Ishikawa (cell line): ENCODE measurements around the gene P4HTM.

Source experiments
- CEBPB ChIP-seq: IDR thresholded peaks from 2 replicates; pipeline ENCODE4 v1.6.1; 2012
- CREB1 ChIP-seq: IDR thresholded peaks from 2 replicates; pipeline ENCODE4 v1.6.1; 2012; ENCODE audit warnings: low read depth
- EP300 ChIP-seq: IDR thresholded peaks from 2 replicates; pipeline ENCODE4 v1.6.1; 2012; ENCODE audit warnings: borderline replicate concordance
- NFIC ChIP-seq: IDR thresholded peaks from 2 replicates; pipeline ENCODE4 v1.6.1; 2012
- REST ChIP-seq: IDR thresholded peaks from 2 replicates; pipeline ENCODE4 v1.6.1; 2012; ENCODE audit warnings: low read depth, mild to moderate bottlenecking
- YY1 ChIP-seq: IDR thresholded peaks from 2 replicates; pipeline ENCODE4 v1.6.1; 2012; ENCODE audit warnings: low read depth
- ZBTB7A ChIP-seq: IDR thresholded peaks from 2 replicates; pipeline ENCODE4 v1.6.1; 2012; ENCODE audit warnings: low read depth
- TF ChIP-seq, protein P1 (sequence below): IDR thresholded peaks from 2 replicates; pipeline ENCODE4 v1.6.1; 2012

DNA sequence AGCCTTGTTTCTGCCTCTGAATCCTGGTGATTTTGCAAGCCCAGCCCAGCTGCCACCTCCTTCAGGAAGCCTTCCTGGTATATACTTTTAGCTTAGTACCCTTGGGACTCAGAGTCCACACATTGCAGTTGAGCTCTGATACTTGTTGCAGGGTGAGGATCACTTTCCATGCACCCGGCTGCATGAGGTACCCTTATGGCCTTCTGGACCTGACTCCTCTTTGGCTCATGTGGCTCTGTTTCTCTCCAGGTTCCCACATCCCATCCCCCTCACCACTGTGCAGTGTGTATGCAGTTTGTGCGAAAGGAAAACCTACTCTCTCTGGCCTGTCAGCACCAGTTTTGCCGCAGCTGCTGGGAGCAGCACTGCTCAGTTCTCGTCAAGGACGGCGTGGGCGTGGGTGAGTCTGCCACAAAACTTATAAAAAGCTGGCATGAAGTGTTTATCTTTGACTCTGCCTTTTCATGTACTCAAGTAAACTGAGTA lies 23.1 kb upstream of the P4HTM start:
- TF ChIP-seq REST (no peak), CREB1 (no peak), EP300 (no peak), YY1 (no peak), ZBTB7A (no peak), CEBPB (no peak), NFIC (no peak)
- TF ChIP-seq, protein P1, sequence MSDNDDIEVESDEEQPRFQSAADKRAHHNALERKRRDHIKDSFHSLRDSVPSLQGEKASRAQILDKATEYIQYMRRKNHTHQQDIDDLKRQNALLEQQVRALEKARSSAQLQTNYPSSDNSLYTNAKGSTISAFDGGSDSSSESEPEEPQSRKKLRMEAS, result no peak
